ENCODE results near the gene ATP8B1.

DNA sequence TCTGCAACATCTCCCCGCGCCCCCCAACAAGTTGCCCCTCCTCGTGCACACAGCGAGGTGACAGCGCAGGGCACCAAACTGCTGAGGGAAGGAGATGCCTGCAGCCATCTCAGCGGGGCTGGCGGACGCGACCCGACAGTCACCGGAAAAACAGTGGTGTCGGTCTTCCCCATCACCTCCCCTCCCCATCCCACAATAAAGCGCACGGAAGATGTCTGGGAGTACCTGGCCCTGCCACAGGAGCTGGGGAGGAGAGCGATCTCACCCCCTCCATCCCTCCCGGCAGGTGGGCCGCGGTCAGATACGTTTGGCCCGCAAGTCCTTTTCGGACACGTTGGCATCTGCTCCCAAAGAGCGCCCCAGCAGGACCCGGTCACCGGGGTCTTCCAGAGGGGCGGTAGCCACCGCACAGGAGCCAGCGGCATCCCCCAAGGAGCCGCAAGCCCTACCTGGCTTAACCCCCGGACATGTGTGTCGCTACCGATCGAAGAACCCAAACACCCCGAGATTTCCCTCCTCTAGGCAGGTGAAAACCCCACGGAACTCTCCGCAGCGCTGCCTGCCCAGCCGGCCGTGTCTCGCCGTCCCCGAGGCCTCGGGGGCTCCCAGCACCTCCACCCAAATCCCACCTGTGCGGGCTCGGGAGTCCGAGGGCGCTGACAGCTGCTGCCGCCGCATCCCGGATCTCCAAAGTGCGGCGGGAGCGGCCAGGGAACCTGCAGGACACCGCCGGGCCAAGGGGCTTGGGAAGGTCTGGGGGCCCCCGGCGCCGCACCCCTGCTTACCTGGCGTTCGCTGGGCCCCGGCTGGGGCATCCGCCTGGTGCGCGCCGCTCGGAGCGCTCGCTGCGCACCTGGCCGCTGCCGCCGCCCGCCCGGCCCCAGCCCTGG is 657 bp downstream of the ATP8B1 start:
- TF ChIP-seq, protein P1, sequence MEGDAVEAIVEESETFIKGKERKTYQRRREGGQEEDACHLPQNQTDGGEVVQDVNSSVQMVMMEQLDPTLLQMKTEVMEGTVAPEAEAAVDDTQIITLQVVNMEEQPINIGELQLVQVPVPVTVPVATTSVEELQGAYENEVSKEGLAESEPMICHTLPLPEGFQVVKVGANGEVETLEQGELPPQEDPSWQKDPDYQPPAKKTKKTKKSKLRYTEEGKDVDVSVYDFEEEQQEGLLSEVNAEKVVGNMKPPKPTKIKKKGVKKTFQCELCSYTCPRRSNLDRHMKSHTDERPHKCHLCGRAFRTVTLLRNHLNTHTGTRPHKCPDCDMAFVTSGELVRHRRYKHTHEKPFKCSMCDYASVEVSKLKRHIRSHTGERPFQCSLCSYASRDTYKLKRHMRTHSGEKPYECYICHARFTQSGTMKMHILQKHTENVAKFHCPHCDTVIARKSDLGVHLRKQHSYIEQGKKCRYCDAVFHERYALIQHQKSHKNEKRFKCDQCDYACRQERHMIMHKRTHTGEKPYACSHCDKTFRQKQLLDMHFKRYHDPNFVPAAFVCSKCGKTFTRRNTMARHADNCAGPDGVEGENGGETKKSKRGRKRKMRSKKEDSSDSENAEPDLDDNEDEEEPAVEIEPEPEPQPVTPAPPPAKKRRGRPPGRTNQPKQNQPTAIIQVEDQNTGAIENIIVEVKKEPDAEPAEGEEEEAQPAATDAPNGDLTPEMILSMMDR (conservative IDR thresholded peaks at IDR 0.05 in 1 of 2, IDR thresholded peaks at IDR 0.05 in 1 of 2; ENCODE audit: extremely low read depth in 1 of 2, insufficient read depth in 1 of 2, low read depth in 1 of 2, low read length in 2 of 2), result no peak
- TF ChIP-seq EZH2 (IDR thresholded peaks at IDR 0.05; ENCODE audit: borderline replicate concordance, low read length), result no peak
